T-helper 22 cell (primary cell): Measurements from ENCODE around the gene OR13C8.
"Not testable (repeated sequence)": the region's sequence is repeated elsewhere in the genome, so short reads cannot be mapped to it uniquely, and the experiment has no call there.

Experiments used
- DNase-seq: peaks from one replicate; pipeline ENCODE4 v3.0.0-alpha.2; 2020; ENCODE audit warnings: low read depth

The OR13C8 gene

GRCh38 chr9:104568868-104569267 lies at the start of gene OR13C8:
OR13C8 (plus strand) TSS chr9:104569168; CDS start chr9:104569168, 0 bp downstream.
- DNase-seq: no peak

GRCh38 chr9:104520241-104520640 lies 48.7 kb upstream of the OR13C8 start:
- DNase-seq: not testable (repeated sequence)

- DNase-seq: no peak
Observed at GRCh38 chr9:104527109-104527508, 41.9 kb upstream of the OR13C8 start, which contains the start of gene OR13C4. OR13C4 (minus strand) TSS chr9:104527209; CDS start chr9:104527209, 0 bp downstream.

GRCh38 chr9:104536756-104537155 lies 32.2 kb upstream of the OR13C8 start, which contains the start of gene OR13C3:
OR13C3 (minus strand) TSS chr9:104536856; CDS start chr9:104536723, 133 bp downstream.
- no peak for DNase-seq

DNA sequence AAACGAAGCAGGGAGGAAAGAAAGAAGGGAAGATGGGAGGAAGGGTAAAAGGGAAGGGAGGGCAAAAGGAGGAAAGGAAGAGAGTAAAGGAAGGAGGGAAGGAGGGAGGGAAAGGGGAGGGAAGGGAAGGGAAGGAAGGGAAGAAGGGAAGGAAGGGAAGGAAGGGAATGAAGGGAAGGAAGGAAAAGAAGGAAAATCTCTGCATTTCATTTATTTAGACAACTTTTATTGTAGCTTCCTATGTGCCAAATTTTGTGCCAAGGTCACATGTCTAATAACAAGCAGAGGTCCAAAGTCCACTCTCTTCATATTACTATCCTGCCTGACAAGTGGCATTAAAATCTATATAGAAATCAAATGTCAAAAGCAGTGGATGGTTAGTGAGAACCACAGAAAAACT lies 29.7 kb upstream of the OR13C8 start:
- DNase-seq: no peak

- DNase-seq: no peak
Observed at GRCh38 chr9:104544644-104545043, 24.3 kb upstream of the OR13C8 start.

DNA sequence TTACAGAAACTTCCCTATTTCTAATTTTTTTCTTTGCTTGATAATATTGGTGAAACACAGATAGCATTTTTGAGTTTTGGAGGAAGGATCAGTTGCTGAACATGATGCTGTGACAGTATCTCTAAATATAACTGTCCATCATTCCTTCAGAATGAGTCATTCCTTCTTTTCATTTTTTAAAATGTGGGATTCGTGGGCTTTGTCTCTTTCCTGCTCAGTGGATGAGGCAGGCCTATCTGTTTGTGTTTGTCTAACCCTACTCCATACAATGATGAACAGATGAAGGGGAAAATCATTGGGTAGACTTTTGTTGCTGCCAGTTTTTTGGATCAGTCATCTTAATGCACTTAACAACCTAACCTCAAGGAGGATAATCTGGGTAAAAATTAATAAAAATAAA lies 15.7 kb upstream of the OR13C8 start:
- DNase-seq: no peak

DNA sequence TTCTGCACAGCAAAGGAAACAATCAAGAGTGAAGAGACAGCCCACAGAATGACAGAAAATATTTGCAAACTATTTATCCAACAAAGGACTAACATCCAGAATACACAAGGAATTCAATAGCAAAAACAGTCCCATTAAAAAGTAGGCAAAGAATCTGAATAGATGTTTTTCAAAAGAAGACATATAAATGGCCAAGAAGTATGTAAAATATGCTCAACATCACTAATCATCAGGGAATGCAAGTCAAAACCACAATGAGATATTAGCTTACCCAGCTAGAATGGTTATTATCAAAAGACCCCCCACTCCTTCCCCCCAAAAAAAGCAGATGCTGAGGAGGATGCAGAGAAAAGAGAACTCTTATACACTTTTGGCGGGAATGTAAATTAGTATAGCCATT lies 13.4 kb upstream of the OR13C8 start:
- no peak for DNase-seq

- no peak for DNase-seq
Observed at GRCh38 chr9:104556830-104557634, 11.9 kb upstream of the OR13C8 start.

- no peak for DNase-seq
Observed at GRCh38 chr9:104564358-104564757, 4.6 kb upstream of the OR13C8 start.

DNA sequence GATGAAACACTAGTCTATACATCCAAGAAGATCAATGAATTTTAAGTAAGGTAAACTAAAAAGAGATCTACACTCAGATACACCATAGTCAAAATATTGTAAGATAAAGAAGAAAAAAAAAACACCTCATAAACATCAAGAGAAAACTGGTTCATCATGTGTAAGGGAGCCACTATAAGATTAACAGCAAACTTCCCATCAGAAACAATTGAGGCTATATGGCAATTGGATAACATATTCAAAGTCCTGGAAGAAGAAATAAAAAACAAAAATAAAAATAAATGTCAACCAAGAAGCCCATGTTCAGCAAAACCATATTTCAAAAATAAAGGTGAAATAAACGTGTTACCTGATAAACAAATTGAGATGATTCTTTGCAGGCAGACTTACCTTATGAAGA lies 3.6 kb downstream of the OR13C8 start:
- no peak for DNase-seq

- DNase-seq: no peak
Observed at GRCh38 chr9:104575456-104575855, 6.5 kb downstream of the OR13C8 start.

DNA sequence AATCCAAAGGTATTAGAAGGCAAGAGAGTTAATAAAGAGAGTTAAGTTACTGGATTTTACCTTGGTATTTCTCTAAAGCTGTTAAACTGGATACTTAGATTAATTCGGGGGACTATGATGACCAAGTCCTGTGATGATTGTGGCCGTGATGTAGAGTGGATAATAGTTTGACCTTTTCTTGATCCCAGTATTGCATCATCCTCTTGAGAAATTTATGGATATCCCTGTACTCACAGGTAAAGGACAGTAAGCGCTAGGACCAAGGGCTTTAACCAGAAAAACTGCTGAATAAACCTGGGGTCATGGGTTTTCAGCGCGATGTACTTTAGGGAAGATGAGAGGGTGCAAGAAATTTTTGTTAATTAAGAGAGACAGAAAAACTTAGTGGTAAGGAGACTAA lies 8.3 kb downstream of the OR13C8 start:
- DNase-seq: no peak

DNA sequence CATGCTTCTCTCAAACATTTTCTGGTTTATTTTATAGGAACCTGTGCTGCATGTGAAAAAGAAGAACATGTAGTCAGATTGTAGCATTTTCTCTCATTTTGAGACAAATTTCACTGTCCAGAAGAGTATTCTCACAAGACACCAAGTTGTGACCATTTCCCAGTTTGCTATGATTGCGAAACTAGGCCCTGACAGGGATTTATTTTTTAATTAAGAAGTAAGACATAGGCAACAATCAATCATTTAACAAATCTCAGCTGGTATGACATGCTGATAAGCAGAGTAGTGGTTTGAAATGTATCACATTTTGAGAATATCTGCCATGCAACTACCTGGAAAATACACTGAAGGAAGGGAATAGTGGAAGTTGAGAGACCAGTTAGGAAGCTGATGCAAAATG lies 11.6 kb downstream of the OR13C8 start:
- DNase-seq: no peak

- no peak for DNase-seq
Observed at GRCh38 chr9:104586496-104587180, 17.7 kb downstream of the OR13C8 start.

DNA sequence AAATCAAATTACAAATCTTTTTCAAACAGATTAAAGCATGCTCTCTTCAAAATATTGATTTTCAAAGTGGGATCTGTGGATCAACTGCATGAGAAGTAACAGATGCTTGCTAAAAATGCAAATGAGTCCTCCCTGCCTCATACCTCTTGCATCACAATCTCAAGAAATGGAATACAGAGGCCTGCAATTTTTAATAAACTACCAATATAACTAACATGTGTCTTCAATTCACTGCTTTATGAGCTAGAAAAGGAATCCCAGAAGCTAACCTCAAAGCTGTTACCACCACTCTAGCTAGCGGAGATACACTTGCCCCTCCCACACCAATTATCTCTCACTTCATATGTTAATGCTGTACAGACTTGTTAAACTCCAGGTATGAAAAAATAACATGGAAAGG lies 20.7 kb downstream of the OR13C8 start:
- DNase-seq: no peak

GRCh38 chr9:104598749-104599148 lies 29.8 kb downstream of the OR13C8 start:
- DNase-seq: not testable (repeated sequence)

- DNase-seq: not testable (repeated sequence)
Observed at GRCh38 chr9:104599313-104599712, 30.3 kb downstream of the OR13C8 start, which contains the start of gene OR13C5. OR13C5 (minus strand) TSS chr9:104599413; CDS start chr9:104599413, 0 bp downstream.

DNA sequence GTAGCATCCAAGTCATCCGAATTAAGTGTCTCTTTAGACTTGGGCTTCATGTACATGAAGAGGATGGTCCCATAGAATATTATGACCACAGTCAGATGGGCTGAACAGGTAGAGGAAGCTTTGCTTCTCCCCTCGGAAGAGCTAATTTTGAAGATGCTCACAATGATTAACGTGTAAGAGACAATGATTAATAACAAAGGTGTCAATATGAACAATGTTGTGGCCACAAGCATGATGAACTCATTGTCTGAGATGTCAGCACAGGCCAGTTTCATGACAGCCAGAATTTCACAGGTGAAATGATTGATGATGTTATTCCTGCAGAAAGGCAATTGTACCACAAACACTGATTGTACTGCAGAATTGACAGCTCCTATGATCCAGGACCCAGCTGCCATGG lies 35.8 kb downstream of the OR13C8 start:
- DNase-seq: no peak

DNA sequence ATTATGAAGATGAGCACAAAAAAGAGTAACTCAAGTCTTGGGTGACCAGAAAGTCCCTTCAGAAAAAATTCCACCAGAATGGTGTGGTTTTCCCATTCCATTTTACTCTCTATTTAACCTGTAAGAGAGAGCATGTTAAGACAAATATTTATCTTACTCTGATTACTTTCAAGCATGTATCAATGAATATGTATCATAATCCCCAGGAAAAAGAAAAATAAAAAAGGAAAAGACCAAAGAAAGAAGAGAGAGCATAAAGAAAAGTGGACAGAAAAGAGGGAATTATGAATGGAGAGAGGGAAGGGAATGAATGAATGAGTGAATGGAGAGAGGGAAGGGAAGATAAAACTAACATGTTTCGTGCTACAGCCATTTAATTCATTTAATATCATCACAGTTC lies 36.6 kb downstream of the OR13C8 start, which contains the start of gene OR13C2:
OR13C2 (minus strand) TSS at position 101 of the 400 bp plus-strand sequence; CDS start at position 101, 0 bp downstream.
- DNase-seq: not testable (repeated sequence)

DNA sequence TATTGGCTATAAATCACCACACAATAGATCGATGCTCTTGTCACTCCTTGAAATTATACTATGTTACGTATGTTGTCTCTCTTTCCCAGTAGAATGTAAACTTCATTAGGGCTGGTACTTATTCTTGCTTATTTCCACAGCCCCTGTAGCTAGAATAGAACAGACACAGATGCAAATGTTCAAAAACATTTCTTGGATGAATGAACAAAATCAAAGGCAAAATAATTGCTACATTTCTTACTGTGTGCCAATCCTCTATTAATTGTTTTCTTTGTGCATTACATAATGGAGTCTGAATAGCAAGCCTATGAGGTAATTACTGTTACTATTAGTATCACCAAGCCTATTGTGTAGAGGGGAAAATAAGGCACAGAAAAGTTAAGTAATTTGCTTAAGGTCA lies 37.2 kb downstream of the OR13C8 start:
- DNase-seq: no peak

- no peak for DNase-seq
Observed at GRCh38 chr9:104608336-104608735, 39.4 kb downstream of the OR13C8 start.

- DNase-seq: no peak
Observed at GRCh38 chr9:104611213-104611612, 42.2 kb downstream of the OR13C8 start.
